ENCODE data around the gene SENP8. TPM values are rescaled to one million over a fixed set of nuclear protein-coding genes. Genes with fewer than 3 reads are reported as not detected.
"Not testable (repeated sequence)": the region's sequence is repeated elsewhere in the genome, so short reads cannot be mapped to it uniquely, and the experiment has no call there.

The SENP8 gene
- total and polyA plus RNA-seq, 12 donors: 1.8 to 8.8 (median 6.6) TPM

- no peak for ATAC-seq
- H3K4me3 ChIP-seq: no peak overlapping the region
- DNase-seq: no peak
- WGBS, 2 donors: 90 to 94% methylated on average over 7 of the region's 7 CpGs
- H3K27me3 ChIP-seq: peaks cover 0 to 5% (median 0%) of the 10 kb centered on the region in 7 donors
- H3K36me3 ChIP-seq: no peaks in the 10 kb centered on the region
- H3K4me1 ChIP-seq: peaks cover 0 to 13% (median 4%) of the 10 kb centered on the region in 9 donors
- H3K27ac ChIP-seq: no peak overlapping the region
- no peaks in the 10 kb centered on the region for H3K9me3 ChIP-seq
- no peak for TF ChIP-seq CTCF (IDR thresholded peaks at IDR 0.05)
- intact Hi-C loops (cut with DNase I): no loop called here
Observed at GRCh38 chr15:72170691-72171090, 52.5 kb downstream of the SENP8 start.

- H3K4me3 ChIP-seq; H3K27me3 ChIP-seq; intact Hi-C loops (cut with DNase I); DNase-seq; H3K9me3 ChIP-seq; H3K27ac ChIP-seq; H3K36me3 ChIP-seq; ATAC-seq: not testable (repeated sequence)
- WGBS, 2 donors: 90% methylated on average over 10 of the region's 10 CpGs
- H3K4me1 ChIP-seq: peaks cover 0 to 13% (median 4%) of the 10 kb centered on the region in 9 donors
Observed at GRCh38 chr15:72171978-72172377, 53.8 kb downstream of the SENP8 start.

- no peak for DNase-seq
- intact Hi-C loops (cut with DNase I): no loop called here
- Histone ChIP-seq H3K4me3 (no peak overlapping the region), H3K36me3 (no peaks in the 10 kb centered on the region), H3K9me3 (no peaks in the 10 kb centered on the region), H3K27me3 (no peaks in the 10 kb centered on the region), H3K27ac (no peak overlapping the region), H3K4me1 (peaks cover 0 to 13% (median 4%) of the 10 kb centered on the region in 9 donors)
- no peak for TF ChIP-seq CTCF (IDR thresholded peaks at IDR 0.05)
- 85 to 86% methylated on average over 5 of the region's 5 CpGs for WGBS, 2 donors
- no peak for ATAC-seq
Observed at GRCh38 chr15:72172796-72173195, 54.6 kb downstream of the SENP8 start.

GRCh38 chr15:72173401-72173800 lies 55.2 kb downstream of the SENP8 start:
- Histone ChIP-seq H3K27ac (no peak overlapping the region), H3K4me3 (no peak overlapping the region), H3K27me3 (no peaks in the 10 kb centered on the region), H3K9me3 (no peaks in the 10 kb centered on the region), H3K4me1 (peaks cover 0 to 7% (median 3%) of the 10 kb centered on the region in 9 donors), H3K36me3 (no peaks in the 10 kb centered on the region)
- no peak for TF ChIP-seq CTCF (IDR thresholded peaks at IDR 0.05)
- ATAC-seq (no peak), DNase-seq (no peak)
- intact Hi-C loops (cut with DNase I): no loop called here
- 84 to 87% methylated on average over 6 of the region's 6 CpGs for WGBS, 2 donors

- TF ChIP-seq CTCF (IDR thresholded peaks at IDR 0.05): no peak
- Histone ChIP-seq H3K4me1 (peaks cover 0 to under 1% (median 0%) of the 10 kb centered on the region in 9 donors), H3K27me3 (no peaks in the 10 kb centered on the region), H3K27ac (no peak overlapping the region), H3K4me3 (no peak overlapping the region), H3K36me3 (no peaks in the 10 kb centered on the region), H3K9me3 (no peaks in the 10 kb centered on the region)
- DNase-seq (no peak), ATAC-seq (no peak)
- intact Hi-C loops (cut with DNase I): no loop called here
- WGBS, 2 donors: 87% methylated on average over 12 of the region's 12 CpGs
Observed at GRCh38 chr15:72173864-72174550, 55.8 kb downstream of the SENP8 start.
